NT2/D1 (cell line): Measurements from ENCODE around the gene BANP.
"Not testable (repeated sequence)": the region's sequence is repeated elsewhere in the genome, so short reads cannot be mapped to it uniquely, and the experiment has no call there.

Experiments used
- DNase-seq: peaks from one replicate; pipeline ENCODE4 v3.0.0-alpha.2; 2011; ENCODE audit warnings: low read depth, low spot score
- H3K27me3 ChIP-seq: 2 replicates; pipeline ENCODE4 v1.6.0; 2011; ENCODE audit warnings: mild to moderate bottlenecking; ENCODE audit not compliant: insufficient read length, insufficient read depth
- H3K36me3 ChIP-seq: 2 replicates; pipeline ENCODE4 v1.6.1; 2011; ENCODE audit warnings: mild to moderate bottlenecking, low read length, mixed read lengths; ENCODE audit not compliant: insufficient read depth, insufficient read length
- H3K4me1 ChIP-seq: 2 replicates; pipeline ENCODE4 v1.5.1; 2011; ENCODE audit not compliant: insufficient read depth, insufficient read length
- H3K4me3 ChIP-seq: 2 replicates; pipeline ENCODE4 v1.5.1; 2011; ENCODE audit warnings: low read depth; ENCODE audit not compliant: insufficient read length
- H3K9ac ChIP-seq: 2 replicates; pipeline ENCODE4 v1.6.0; 2011; ENCODE audit warnings: low read depth; ENCODE audit not compliant: insufficient read length
- H3K9me3 ChIP-seq: 2 replicates; pipeline ENCODE4 v1.5.1; 2011; ENCODE audit warnings: mild to moderate bottlenecking, low read length; ENCODE audit not compliant: insufficient read depth
- SUZ12 ChIP-seq: IDR thresholded peaks from 2 replicates; pipeline ENCODE4 v1.6.1; 2011; ENCODE audit not compliant: insufficient read length, insufficient read depth; ENCODE audit errors: extremely low read depth
- YY1 ChIP-seq: IDR thresholded peaks from 2 replicates; pipeline ENCODE4 v1.6.1; 2011; ENCODE audit not compliant: insufficient read length, insufficient read depth
- ZNF274 ChIP-seq: IDR thresholded peaks from 2 replicates; pipeline ENCODE4 v1.6.1; 2011; ENCODE audit warnings: mild to moderate bottlenecking, low read depth, low read length

Gene BANP

GRCh38 chr16:88014954-88015805, 63.9 kb downstream of the BANP start:
- no peak overlapping the region for H3K4me3 ChIP-seq
- no peaks in the 10 kb centered on the region for H3K4me1 ChIP-seq
- H3K27me3 ChIP-seq, result no peaks in the 10 kb centered on the region
- H3K9me3 ChIP-seq, result peaks cover 11% of the 10 kb centered on the region; the same call in 1 of the 2 replicates
- no peak overlapping the region for H3K9ac ChIP-seq
- peaks cover 69% of the 10 kb centered on the region for H3K36me3 ChIP-seq
- no peak for TF ChIP-seq YY1
- TF ChIP-seq ZNF274, result no peak
- no peak for TF ChIP-seq SUZ12
- no peak for DNase-seq

GRCh38 chr16:88015806-88016140, 64.5 kb downstream of the BANP start:
- no peak for DNase-seq
- H3K27me3 ChIP-seq, result no peaks in the 10 kb centered on the region
- peaks cover 68% of the 10 kb centered on the region for H3K36me3 ChIP-seq
- no peaks in the 10 kb centered on the region for H3K4me1 ChIP-seq
- peaks cover 5% of the 10 kb centered on the region; the same call in 1 of the 2 replicates for H3K9me3 ChIP-seq
- TF ChIP-seq ZNF274 (no peak), YY1 (no peak), SUZ12 (no peak)
- H3K9ac ChIP-seq, result no peak overlapping the region
- no peak overlapping the region for H3K4me3 ChIP-seq

GRCh38 chr16:88016386-88016785, 65.2 kb downstream of the BANP start:
- H3K4me3 ChIP-seq, H3K9ac ChIP-seq, H3K27me3 ChIP-seq, DNase-seq, H3K4me1 ChIP-seq, H3K9me3 ChIP-seq: not testable (repeated sequence)
- H3K36me3 ChIP-seq, result peaks cover 67% of the 10 kb centered on the region

- Histone ChIP-seq H3K36me3 (peaks cover 67% of the 10 kb centered on the region), H3K4me3 (no peak overlapping the region), H3K27me3 (no peaks in the 10 kb centered on the region), H3K9me3 (no peaks in the 10 kb centered on the region), H3K9ac (no peak overlapping the region), H3K4me1 (no peaks in the 10 kb centered on the region)
- TF ChIP-seq YY1 (no peak), SUZ12 (no peak), ZNF274 (no peak)
- no peak for DNase-seq
These were observed 65.7 kb downstream of the BANP start for GRCh38 chr16:88016964-88017363.

- DNase-seq, result no peak
- Histone ChIP-seq H3K9me3 (no peaks in the 10 kb centered on the region), H3K36me3 (peaks cover 67% of the 10 kb centered on the region), H3K9ac (no peak overlapping the region), H3K4me3 (no peak overlapping the region), H3K4me1 (peaks cover 2% of the 10 kb centered on the region), H3K27me3 (no peaks in the 10 kb centered on the region)
- TF ChIP-seq ZNF274 (no peak), YY1 (no peak), SUZ12 (no peak)
These were observed 66.4 kb downstream of the BANP start for GRCh38 chr16:88017587-88018101.

- H3K4me3 ChIP-seq, H3K27me3 ChIP-seq, DNase-seq, H3K9ac ChIP-seq, H3K4me1 ChIP-seq, H3K9me3 ChIP-seq: not testable (repeated sequence)
- H3K36me3 ChIP-seq, result peaks cover 66% of the 10 kb centered on the region
These were observed 67.1 kb downstream of the BANP start for GRCh38 chr16:88018382-88018781.

- not testable (repeated sequence) for H3K4me3 ChIP-seq, H3K9ac ChIP-seq
These were observed 68.0 kb downstream of the BANP start for GRCh38 chr16:88019041-88019820.

More at GRCh38 chr16:88019041-88019820, 68.0 kb downstream of the BANP start:
- H3K27me3 ChIP-seq, DNase-seq, H3K9me3 ChIP-seq, H3K4me1 ChIP-seq: not testable (repeated sequence)
- peaks cover 67% of the 10 kb centered on the region for H3K36me3 ChIP-seq
